Kidney epithelial cell (primary cell): ENCODE data around the gene GREB1L. TPM values are rescaled to one million over a fixed set of nuclear protein-coding genes. Genes with fewer than 3 reads are reported as not detected.
"Not testable (repeated sequence)": the region's sequence is repeated elsewhere in the genome, so short reads cannot be mapped to it uniquely, and the experiment has no call there.

Experiments used
- DNase-seq: peaks from one replicate; pipeline ENCODE4 v3.0.0-alpha.2; 2010; ENCODE audit warnings: low read depth
- H3K27me3 ChIP-seq: 2 replicates; pipeline ENCODE4 v1.6.0; 2011; ENCODE audit warnings: low read length; ENCODE audit not compliant: control insufficient read depth, insufficient read depth
- H3K36me3 ChIP-seq: 2 replicates; pipeline ENCODE4 v1.5.1; 2011; ENCODE audit warnings: low read length; ENCODE audit not compliant: control insufficient read depth, insufficient read depth
- H3K4me3 ChIP-seq: 2 replicates; pipeline ENCODE4 v1.5.1; 2011; ENCODE audit warnings: low read depth, mild to moderate bottlenecking, control low read depth, low read length
- CTCF ChIP-seq: IDR thresholded peaks from 2 replicates; pipeline ENCODE4 v1.5.1; 2011; ENCODE audit warnings: mild to moderate bottlenecking, moderate library complexity, low read length, control low read depth, inconsistent platforms; ENCODE audit not compliant: insufficient read depth, poor library complexity, severe bottlenecking
- total RNA-seq: library from RNA; depleted of rRNA; stranded (reverse); fragments of >200 nt; gene quantifications from 2 replicates; pipeline ENCODE4 v1.2.3, GENCODE V29; 2015

GREB1L gene
- total RNA-seq, 1 donor from 2014 or later, result 1.5 TPM

GRCh38 chr18:21273568-21273967, 31.5 kb downstream of the GREB1L start:
- Histone ChIP-seq H3K4me3 (no peak overlapping the region), H3K27me3 (no peaks in the 10 kb centered on the region), H3K36me3 (no peaks in the 10 kb centered on the region)
- no peak for TF ChIP-seq CTCF
- no peak for DNase-seq

- no peak overlapping the region for H3K4me3 ChIP-seq
- H3K36me3 ChIP-seq, result no peaks in the 10 kb centered on the region
- no peak for TF ChIP-seq CTCF
- H3K27me3 ChIP-seq, result no peaks in the 10 kb centered on the region
- no peak for DNase-seq
These were observed 33.6 kb downstream of the GREB1L start for GRCh38 chr18:21275645-21276044.

- TF ChIP-seq CTCF, result no peak
- Histone ChIP-seq H3K36me3 (no peaks in the 10 kb centered on the region), H3K4me3 (no peak overlapping the region), H3K27me3 (no peaks in the 10 kb centered on the region)
- no peak for DNase-seq
These were observed 35.5 kb downstream of the GREB1L start for GRCh38 chr18:21277578-21277977.

- DNase-seq, H3K4me3 ChIP-seq, H3K27me3 ChIP-seq, H3K36me3 ChIP-seq: not testable (repeated sequence)
These were observed 36.2 kb downstream of the GREB1L start for GRCh38 chr18:21278218-21278617.

GRCh38 chr18:21281603-21282002, 39.6 kb downstream of the GREB1L start:
- DNase-seq, result no peak
- Histone ChIP-seq H3K4me3 (no peak overlapping the region), H3K36me3 (no peaks in the 10 kb centered on the region), H3K27me3 (no peaks in the 10 kb centered on the region)
- TF ChIP-seq CTCF, result no peak

- DNase-seq, result no peak
- no peak overlapping the region for H3K4me3 ChIP-seq
- no peak for TF ChIP-seq CTCF
- H3K36me3 ChIP-seq, result no peaks in the 10 kb centered on the region
- no peaks in the 10 kb centered on the region for H3K27me3 ChIP-seq
These were observed 42.5 kb downstream of the GREB1L start for GRCh38 chr18:21284540-21284939.
